HG02973 (cell line): ENCODE data around the gene BTBD2.
"Not testable (repeated sequence)": the region's sequence is repeated elsewhere in the genome, so short reads cannot be mapped to it uniquely, and the experiment has no call there.

Experiments
- ATAC-seq: cut with Tn5 transposase; IDR thresholded peaks from one replicate; pipeline ENCODE4 v1.9.1; 2021; ENCODE audit warnings: moderate library complexity; ENCODE audit not compliant: unreplicated experiment

The BTBD2 gene

GRCh38 chr19:2016041-2016807 lies 710 bp upstream of the BTBD2 start:
- no peak for ATAC-seq

GRCh38 chr19:2014731-2015607 lies 545 bp downstream of the BTBD2 start:
- ATAC-seq = no peak

- no peak for ATAC-seq
These were observed 1.4 kb downstream of the BTBD2 start for GRCh38 chr19:2014131-2014571.

GRCh38 chr19:2013683-2013961 lies 1.9 kb downstream of the BTBD2 start:
- ATAC-seq = no peak

- no peak for ATAC-seq
These were observed 2.4 kb downstream of the BTBD2 start for GRCh38 chr19:2012941-2013682.

- ATAC-seq = no peak
These were observed 4.3 kb downstream of the BTBD2 start for GRCh38 chr19:2011169-2011568.

GRCh38 chr19:2010135-2010668 lies 5.3 kb downstream of the BTBD2 start:
- no peak for ATAC-seq

GRCh38 chr19:2003874-2004273 lies 11.6 kb downstream of the BTBD2 start:
- no peak for ATAC-seq

- no peak for ATAC-seq
These were observed 15.5 kb downstream of the BTBD2 start for GRCh38 chr19:1999856-2000515.

- ATAC-seq = no peak
These were observed 16.5 kb downstream of the BTBD2 start for GRCh38 chr19:1998712-1999708.

GRCh38 chr19:1997353-1998233 lies 17.9 kb downstream of the BTBD2 start:
- ATAC-seq = no peak

- ATAC-seq = no peak
These were observed 22.7 kb downstream of the BTBD2 start for GRCh38 chr19:1992759-1993260.

- no peak for ATAC-seq
These were observed 24.2 kb downstream of the BTBD2 start for GRCh38 chr19:1991018-1991913.

GRCh38 chr19:1990230-1991017 lies 25.1 kb downstream of the BTBD2 start:
- no peak for ATAC-seq

GRCh38 chr19:1989513-1990229 lies 25.8 kb downstream of the BTBD2 start:
- no peak for ATAC-seq

- not testable (repeated sequence) for ATAC-seq
These were observed 27.1 kb downstream of the BTBD2 start for GRCh38 chr19:1988464-1988863.
